Measurements from ENCODE around the gene TBC1D9.

The TBC1D9 gene

GRCh38 chr4:140725556-140725955 is 30.6 kb downstream of the TBC1D9 start:
- DNase-seq (ENCODE audit: low spot score), result no peak

DNA sequence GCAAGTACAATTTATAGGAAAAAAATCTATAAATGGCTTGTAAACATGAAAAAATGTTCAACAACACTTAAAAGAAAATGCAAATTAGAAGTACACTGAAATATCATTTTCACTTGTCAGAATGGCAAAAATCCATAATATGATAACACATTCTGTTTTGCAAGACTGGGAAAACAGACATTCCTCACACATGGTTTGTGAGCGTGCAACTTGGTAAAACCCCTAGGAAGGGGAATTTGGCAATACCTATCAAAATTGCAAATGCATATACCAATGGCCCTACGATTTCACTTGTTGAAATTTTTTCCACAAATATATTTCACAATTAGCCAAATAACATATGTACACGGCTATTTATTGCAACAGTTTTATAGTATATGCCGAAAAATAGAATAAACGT is 31.4 kb downstream of the TBC1D9 start:
- no peak for DNase-seq (ENCODE audit: low spot score)

GRCh38 chr4:140720387-140721304 is 35.5 kb downstream of the TBC1D9 start:
- no peak for DNase-seq (ENCODE audit: low spot score)

DNA sequence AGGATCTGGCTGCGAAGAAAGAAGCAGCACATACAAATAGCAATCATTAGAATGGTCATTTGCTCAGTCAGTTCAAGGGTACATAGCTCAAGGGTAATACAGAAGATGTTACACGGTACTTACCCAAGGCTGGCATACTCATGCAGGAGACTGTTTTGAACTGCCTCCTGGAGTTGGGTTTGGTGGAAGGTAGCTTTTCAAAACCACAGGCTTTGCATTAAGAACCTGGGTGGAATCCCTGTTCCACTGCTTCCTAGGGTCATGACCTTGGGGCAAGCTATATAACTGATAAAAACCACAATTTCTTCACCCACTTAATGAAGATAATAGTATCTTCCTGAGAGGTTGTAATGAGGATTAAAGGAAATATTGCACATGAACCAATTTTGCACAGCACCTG is 36.5 kb downstream of the TBC1D9 start:
- no peak for DNase-seq (ENCODE audit: low spot score)

DNA sequence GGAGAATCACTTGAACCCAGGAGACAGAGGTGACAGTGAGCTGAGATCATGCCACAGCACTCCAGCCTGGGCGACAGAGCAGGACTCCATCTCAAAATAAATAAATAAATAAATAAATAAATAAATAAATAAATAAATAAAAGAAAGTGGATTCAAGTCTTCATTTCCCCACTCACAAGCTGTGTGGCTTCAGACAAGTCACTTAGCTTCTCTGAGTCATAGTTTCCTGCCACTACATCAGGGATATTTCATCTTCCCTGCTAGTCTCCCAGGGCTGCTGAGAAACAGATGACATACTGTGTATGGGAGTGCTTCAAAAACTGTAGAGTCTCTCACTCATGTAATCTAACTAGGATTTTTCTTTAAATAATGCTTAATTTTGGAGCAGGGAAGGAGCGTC is 37.2 kb downstream of the TBC1D9 start:
- DNase-seq (ENCODE audit: low spot score), result no peak

- DNase-seq (ENCODE audit: low spot score), result no peak
Observed at GRCh38 chr4:140718241-140718952, 37.8 kb downstream of the TBC1D9 start.

GRCh38 chr4:140717313-140717712 is 38.9 kb downstream of the TBC1D9 start:
- DNase-seq (ENCODE audit: low spot score), result no peak

- no peak for DNase-seq (ENCODE audit: low spot score)
Observed at GRCh38 chr4:140715119-140715518, 41.1 kb downstream of the TBC1D9 start.

DNA sequence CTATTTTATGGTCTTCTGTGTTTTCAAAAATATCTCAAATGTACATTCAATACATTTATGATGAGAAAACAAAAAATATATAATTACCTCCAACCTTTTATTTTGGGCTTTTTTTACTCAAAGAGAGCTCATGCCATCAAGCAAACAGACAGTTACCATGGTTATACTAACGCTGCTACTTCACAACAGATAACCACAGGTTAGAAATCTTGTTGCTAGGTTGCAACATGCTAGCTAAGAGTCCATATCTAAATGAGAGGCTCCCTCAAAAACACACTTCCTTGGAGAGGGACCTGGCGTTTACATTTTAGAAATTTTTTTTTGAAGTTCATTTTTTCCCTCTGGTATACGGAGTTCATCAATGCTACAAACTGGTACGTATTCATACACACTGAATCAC is 44.3 kb downstream of the TBC1D9 start:
- DNase-seq (ENCODE audit: low spot score), result no peak

GRCh38 chr4:140710908-140711622 is 45.1 kb downstream of the TBC1D9 start:
- peak; percentile 4 for DNase-seq (ENCODE audit: low spot score)

- DNase-seq (ENCODE audit: low spot score), result no peak
Observed at GRCh38 chr4:140707325-140707724, 48.9 kb downstream of the TBC1D9 start.

DNA sequence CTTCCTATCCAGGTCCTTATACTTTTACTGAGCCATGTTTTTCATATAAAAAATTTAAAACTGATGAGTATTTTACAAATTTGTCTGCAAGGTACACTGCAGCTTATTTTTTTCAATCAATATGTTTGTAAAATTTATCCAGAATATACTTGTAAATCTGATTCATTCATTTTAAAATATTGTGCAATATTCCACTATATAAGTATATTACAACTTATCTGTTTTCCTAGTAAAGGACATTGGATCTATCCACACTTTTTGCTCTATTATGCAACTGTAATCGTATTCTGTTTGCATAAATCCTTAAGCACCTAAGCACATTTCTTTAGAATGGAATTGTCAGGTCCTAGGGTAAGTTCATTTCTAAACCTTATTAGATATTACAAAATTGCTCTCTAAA is 49.5 kb downstream of the TBC1D9 start:
- DNase-seq (ENCODE audit: low spot score), result no peak

- no peak for DNase-seq (ENCODE audit: low spot score)
Observed at GRCh38 chr4:140706276-140706625, 49.9 kb downstream of the TBC1D9 start.

- peak; percentile 23 for DNase-seq (ENCODE audit: low spot score)
Observed at GRCh38 chr4:140705625-140706275, 50.4 kb downstream of the TBC1D9 start.

DNA sequence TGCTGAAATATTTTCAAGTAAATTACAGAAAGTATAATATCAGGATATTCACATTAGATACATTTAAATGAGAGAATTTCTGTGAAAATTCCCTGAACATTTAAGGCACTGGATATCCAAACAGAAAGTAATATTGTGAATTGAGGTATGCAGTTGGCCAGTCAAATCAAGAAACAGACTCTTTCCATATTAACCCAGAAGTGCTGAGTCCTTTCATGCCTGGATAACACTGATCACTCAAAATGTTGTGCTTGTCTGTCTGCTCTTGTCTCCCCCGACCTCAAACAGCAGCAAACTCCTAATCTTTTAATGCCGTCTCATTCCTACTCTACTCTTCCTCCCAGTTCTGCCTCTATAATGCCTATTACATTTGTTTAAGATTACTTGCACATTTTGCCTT is 51.2 kb downstream of the TBC1D9 start:
- DNase-seq (ENCODE audit: low spot score), result no peak

- no peak for DNase-seq (ENCODE audit: low spot score)
Observed at GRCh38 chr4:140704392-140704960, 51.7 kb downstream of the TBC1D9 start.

DNA sequence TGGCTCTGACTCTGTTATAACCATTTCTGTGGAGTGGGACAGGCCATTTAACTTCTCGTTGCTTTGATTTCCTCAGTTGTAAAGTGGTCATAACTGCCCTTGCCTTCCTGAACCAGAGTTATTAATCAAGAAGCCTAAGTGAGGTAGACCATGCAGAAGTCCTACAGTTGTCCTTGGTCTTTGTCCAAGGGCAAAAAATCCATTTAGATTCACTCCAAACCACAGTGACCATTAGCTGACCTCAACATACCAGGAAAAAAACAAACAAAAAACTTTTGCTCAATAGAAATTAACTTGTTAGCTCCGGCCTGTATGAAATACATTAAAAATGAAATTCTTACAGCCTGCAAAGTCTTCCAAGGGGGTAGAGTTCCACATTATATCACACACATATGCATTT is 52.7 kb downstream of the TBC1D9 start:
- DNase-seq (ENCODE audit: low spot score), result no peak

DNA sequence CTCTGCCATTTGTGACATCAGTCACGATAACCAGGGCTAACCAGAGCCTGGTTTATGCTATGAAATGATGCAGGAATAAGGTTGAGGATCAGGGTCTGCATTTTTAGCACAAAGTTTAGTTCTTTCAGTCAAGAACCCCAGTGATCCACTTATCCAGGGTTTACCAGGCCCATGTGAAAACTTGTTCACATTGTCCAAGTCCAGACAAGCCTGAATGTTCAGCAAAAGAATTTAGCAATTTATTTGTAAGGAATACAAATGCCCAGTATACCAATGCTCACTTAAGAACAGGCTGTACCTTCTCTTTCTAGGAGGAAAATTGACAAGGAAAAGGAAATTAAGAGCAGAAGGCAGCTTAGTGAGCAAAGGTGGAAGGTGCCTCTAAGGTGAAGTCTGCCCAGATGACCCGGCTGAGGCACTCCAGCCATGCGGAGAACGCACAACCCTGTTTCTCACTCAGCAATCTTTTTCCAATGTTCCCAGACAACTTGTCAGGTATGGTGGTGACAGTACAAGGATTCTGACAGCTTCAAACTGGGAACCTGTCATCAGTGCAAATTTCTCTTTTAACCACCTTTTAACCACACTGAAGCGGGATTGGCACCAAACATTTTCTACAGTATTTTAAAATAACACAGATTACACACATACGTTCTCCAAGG is 54.0 kb downstream of the TBC1D9 start:
- DNase-seq (ENCODE audit: low spot score), result no peak

- no peak for DNase-seq (ENCODE audit: low spot score)
Observed at GRCh38 chr4:140701071-140701470, 55.1 kb downstream of the TBC1D9 start.

DNA sequence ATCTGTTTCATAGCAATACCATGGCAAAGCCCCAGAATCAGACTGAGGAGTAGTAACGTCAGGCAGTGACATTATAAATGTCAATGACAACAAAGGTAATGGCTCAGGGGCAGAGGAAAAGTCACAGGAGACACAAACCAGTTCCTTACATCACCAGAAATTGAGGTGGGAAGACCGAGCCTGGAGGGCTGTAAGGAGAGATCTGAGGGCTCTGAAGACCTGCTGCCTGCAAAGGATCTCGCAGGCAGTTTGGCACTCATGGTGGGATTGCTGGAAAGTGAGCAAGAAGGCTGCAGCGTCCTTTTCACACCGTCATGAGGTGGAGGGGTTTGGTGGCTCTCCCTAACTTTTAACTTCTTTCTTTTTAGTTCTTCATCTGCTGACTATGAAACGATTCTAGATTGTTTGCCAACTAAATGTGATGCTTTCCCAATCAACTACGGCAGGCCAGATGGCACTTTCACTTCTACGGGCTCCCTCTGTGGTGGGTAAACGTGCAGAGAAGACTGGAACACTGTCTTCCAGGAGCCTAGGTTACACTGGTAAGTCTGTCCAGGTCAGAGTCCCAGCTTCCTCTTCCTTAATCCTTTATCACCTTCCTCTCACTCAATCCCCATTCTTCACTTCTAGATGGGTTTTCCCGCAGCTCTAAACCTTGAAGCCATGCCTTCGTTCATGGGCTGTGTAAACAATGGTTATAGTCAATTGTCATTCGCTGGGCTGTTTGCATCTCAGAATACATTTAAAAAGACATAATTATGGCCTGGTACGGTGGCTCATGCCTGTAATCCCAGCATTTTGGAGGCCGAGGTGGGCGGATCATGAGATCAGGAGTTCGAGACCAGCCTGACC is 58.2 kb downstream of the TBC1D9 start:
- DNase-seq (ENCODE audit: low spot score), result no peak

All from SK-N-DZ (cell line).